Measurements from ENCODE around the gene PAOX.

The PAOX gene

DNA sequence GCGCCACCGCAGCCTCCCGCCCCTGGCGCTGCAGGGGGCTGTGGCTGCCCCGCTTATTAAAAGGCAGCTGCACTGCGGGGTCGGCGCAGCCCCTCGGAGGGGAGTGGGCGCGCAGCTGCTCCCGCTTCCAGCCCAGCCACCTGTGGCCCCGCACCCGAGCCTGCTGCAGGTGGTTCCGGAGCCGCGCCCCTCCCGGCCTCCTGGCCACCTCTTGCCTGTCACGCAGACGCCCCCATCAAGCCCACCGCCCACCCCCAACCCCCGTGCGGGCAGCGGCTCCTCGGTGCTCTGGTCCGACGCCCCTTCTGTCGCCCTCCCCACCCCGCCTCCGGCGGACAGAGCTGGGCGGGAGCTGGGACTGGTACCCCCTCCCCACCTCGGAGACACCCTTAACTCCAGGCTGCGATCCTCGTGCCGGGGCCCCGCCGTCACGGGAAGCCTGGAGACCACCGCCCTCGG is 42.9 kb upstream of the PAOX start:
- Histone ChIP-seq H3K36me3 (no peaks in the 10 kb centered on the region), H3K4me3 (ENCODE audit: low read depth, low read length) (no peak overlapping the region), H3K9me3 (no peaks in the 10 kb centered on the region), H3K27me3 (peaks cover 46% of the 10 kb centered on the region), H3K4me1 (no peaks in the 10 kb centered on the region)
- no peak for DNase-seq
- no peak for TF ChIP-seq CTCF (IDR thresholded peaks at IDR 0.05; ENCODE audit: low read depth, low read length)

DNA sequence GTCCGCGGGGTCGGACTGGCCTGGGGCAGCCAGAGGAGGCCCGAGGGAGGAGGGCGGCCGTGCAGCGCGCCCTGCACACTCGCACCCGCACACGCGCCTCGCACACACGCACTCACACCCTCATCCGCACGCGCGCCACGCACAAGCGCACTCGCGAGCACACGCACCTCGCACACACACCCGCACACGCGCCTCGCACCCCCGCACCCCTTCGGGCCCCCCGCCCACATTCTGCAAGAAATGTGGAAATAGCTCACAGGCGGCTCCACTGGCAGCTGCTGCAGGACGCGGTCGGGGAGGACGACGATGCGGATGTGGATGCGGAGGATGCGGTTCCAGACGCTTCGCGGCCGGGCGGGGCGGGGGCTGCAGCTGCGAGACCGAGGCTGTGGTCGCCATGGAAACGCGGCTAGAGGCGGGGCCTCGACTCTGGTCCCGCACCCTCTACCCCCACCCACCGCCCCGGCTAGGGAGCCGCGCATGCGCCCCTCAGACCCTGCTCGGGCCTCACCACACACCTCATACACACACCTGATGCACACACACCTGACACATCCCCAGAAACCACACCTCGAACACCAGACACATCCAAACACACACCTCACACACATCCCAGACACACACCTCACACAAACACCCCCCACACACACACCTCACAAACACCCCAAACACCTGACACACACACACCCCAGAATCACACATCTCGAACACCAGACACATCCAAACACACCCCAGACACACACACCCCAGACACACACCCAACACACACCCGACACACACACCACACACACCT is 42.3 kb upstream of the PAOX start, which contains the start of gene CALY:
Gene CALY, minus strand, starts transcription at position 320 of the 793 bp plus-strand sequence. CDS start 7,907 bp downstream, outside the sequence.
- Histone ChIP-seq H3K4me1 (no peaks in the 10 kb centered on the region), H3K9me3 (no peaks in the 10 kb centered on the region), H3K4me3 (ENCODE audit: low read depth, low read length) (no peak within 1 kb of the TSS), H3K27me3 (peaks cover 40% of the 10 kb centered on the region), H3K36me3 (no peaks in the 10 kb centered on the region)
- TF ChIP-seq CTCF (IDR thresholded peaks at IDR 0.05; ENCODE audit: low read depth, low read length): no peak
- peak; percentile 66 for DNase-seq

DNA sequence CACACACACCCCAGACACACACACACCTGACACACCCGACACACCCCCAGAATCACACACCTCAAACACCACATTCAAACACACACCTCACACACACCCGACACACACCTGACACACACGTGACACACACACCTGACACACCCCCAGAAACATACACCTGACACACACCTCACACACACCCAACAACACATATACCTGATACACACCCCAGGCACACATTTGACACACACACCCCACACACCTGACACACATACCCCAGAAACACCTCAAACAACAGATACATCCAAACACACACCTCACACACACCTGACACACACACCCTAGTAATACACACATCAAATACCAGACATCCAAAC is 41.7 kb upstream of the PAOX start:
- no peak for DNase-seq
- Histone ChIP-seq H3K4me1 (no peaks in the 10 kb centered on the region), H3K9me3 (no peaks in the 10 kb centered on the region), H3K4me3 (ENCODE audit: low read depth, low read length) (no peak overlapping the region), H3K27me3 (peaks cover 35% of the 10 kb centered on the region), H3K36me3 (no peaks in the 10 kb centered on the region)
- TF ChIP-seq CTCF (IDR thresholded peaks at IDR 0.05; ENCODE audit: low read depth, low read length): no peak

GRCh38 chr10:133338080-133339071 is 40.7 kb upstream of the PAOX start:
- TF ChIP-seq CTCF (IDR thresholded peaks at IDR 0.05; ENCODE audit: low read depth, low read length): no peak
- Histone ChIP-seq H3K4me3 (ENCODE audit: low read depth, low read length) (no peak overlapping the region), H3K4me1 (no peaks in the 10 kb centered on the region), H3K9me3 (no peaks in the 10 kb centered on the region), H3K27me3 (peaks cover 32% of the 10 kb centered on the region), H3K36me3 (no peaks in the 10 kb centered on the region)
- DNase-seq: no peak

- no peak for TF ChIP-seq CTCF (IDR thresholded peaks at IDR 0.05; ENCODE audit: low read depth, low read length)
- Histone ChIP-seq H3K36me3 (no peaks in the 10 kb centered on the region), H3K27me3 (peaks cover 28% of the 10 kb centered on the region), H3K9me3 (no peaks in the 10 kb centered on the region), H3K4me3 (ENCODE audit: low read depth, low read length) (no peak overlapping the region), H3K4me1 (no peaks in the 10 kb centered on the region)
- DNase-seq: no peak
Observed at GRCh38 chr10:133339708-133340380, 39.2 kb upstream of the PAOX start.

Measured in BE2C (cell line).